ENCODE results near the gene FADS6.
A peak's percentile ranks its signal among the peaks of the same experiment; 100 is the strongest.
"Not testable (repeated sequence)": the region's sequence is repeated elsewhere in the genome, so short reads cannot be mapped to it uniquely, and the experiment has no call there.

The FADS6 gene

GRCh38 chr17:74883241-74883745 lies 10.1 kb downstream of the FADS6 start:
- no peak for DNase-seq

- DNase-seq, result no peak
Observed at GRCh38 chr17:74882517-74883240, 10.8 kb downstream of the FADS6 start.

GRCh38 chr17:74881073-74881472 lies 12.4 kb downstream of the FADS6 start:
- DNase-seq, result no peak

- DNase-seq, result no peak
Observed at GRCh38 chr17:74879308-74879707, 14.1 kb downstream of the FADS6 start.

GRCh38 chr17:74878658-74879057 lies 14.8 kb downstream of the FADS6 start:
- DNase-seq, result no peak

- no peak for DNase-seq
Observed at GRCh38 chr17:74877592-74878548, 15.6 kb downstream of the FADS6 start.

GRCh38 chr17:74875977-74876593 lies 17.3 kb downstream of the FADS6 start:
- peak; percentile 39 for DNase-seq

DNA sequence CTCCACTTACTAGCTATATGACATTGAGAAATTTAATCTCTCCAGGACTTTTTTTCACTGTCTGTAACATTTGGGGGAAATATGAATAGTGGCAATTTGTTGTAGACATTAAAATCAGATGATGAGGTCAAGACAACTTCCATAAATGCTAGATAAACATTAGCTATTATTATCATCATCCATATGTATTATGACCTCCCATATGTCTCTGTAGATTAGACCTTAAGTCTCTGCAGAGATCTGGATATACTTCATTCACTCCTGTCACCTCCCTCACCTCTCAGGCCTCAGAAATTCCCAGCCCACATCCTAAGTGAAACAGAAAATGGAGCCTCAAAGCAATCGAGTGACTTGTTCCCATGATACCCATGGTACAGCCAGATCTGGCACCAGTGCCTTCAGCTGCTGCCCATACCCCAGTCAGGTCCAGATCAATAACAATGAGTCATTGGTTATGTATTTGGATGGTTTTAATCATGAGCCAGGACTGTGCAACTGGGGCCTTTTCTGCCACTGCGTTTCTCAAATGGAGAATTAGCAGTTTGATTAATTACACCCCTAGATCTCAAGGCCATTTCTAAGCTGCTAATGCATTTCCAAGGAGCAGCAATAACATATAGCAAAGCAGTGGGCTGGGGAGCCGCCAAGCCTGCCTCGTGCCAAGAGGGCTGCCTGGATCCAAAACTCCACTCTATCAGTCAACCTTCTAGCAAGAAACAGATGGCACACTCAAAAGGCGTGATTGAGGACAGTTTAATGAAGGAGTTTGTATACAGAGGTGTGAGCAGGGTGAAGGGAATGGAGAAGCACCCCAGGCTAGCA lies 18.1 kb downstream of the FADS6 start:
- no peak for DNase-seq

DNA sequence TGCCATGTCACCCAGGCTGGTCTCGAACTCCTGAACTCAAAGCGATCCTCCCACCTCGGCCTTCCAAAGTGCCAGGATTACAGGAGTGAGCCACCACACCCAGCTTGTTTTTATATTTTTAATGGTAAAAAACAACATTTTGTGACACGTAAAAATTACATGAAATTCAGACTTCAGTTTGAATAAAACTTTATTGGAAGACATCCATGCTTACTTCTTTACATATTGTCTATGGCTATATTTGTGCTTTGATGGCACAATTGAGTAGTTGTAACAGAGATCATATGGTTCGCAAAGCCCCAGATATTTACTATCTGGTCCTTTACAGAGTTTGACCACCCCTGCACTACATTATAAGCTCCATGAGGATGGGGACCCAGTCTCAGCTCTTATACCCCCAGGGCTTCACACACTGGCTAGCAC lies 18.8 kb downstream of the FADS6 start:
- no peak for DNase-seq

- peak; percentile 77 for DNase-seq
Observed at GRCh38 chr17:74873874-74874614, 19.4 kb downstream of the FADS6 start.

- peak; percentile 100 for DNase-seq
Observed at GRCh38 chr17:74873037-74873873, 20.2 kb downstream of the FADS6 start.

DNA sequence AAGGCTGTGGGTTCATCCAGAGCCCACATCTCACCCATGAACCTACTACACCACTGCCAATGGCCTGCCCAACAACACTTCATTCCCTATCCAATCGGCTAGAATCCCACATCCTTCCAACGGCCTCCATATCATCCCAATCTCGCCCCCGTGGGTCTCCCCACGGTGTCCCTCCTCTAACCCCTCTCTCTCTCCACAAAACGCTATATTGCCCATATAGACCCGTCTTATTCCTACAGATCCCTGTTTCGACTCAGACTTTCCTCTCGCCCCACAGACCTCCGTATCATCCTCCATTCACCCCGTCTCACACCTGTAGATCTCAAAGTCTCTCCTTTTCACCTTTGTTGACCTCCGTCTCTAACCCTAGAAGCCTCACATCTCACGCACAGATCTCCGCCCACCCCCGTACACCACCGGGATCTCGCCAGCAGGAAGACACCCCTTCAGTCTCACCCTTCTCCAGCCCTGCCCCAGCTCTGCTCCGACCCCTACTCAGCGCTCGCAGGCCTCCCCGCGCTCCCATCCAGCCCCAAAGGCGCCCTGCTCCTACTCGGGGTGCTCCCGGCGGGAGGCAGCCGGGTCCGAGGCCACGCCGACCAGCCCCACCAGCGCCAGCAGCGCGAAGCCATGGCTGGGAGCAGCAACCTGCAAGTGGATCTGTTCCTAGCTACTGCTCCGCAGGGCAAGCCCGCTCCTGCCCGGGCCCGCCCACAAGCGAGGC lies 21.0 kb downstream of the FADS6 start, which contains the start of gene FDXR:
TSS of gene FDXR (minus strand) at position 682 of the 724 bp plus-strand sequence. CDS start at position 632, 50 bp downstream.
- no peak for DNase-seq

DNA sequence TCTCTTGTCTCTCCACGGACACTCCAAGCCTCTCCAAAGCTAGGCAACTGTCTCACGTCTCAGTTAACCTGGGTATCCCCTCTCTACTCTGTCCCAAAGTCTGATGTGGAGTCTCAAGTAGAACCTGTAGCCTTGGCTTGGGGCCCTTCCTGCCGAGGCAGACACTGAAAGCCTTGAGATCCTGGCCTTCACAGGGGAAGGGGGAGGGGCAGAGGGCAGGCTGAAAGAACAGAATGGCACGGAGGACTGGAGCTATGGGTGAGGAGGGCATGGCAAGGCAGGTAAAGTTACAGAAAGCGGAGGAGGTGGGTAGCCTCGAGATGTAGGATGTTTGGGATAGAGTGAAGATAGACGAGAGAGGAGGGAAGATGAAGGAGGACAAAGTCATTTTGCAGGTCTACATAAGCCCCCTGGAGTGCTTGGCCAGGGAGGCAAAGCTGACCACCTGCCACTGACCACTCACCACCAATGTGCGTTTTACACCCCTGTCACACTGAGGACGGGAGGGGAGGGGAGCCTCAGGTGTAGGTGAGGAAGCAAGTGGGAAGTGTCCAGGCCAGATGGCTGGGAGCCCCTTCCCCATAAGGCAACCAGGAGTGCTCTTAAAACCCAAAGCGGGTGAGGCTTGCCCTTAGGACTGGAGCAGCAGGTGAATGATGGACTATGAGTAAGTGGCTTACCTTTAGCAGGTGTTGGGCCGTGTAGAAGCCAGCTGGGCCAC lies 21.9 kb downstream of the FADS6 start:
- no peak for DNase-seq

GRCh38 chr17:74870512-74870911 lies 22.9 kb downstream of the FADS6 start:
- no peak for DNase-seq

DNA sequence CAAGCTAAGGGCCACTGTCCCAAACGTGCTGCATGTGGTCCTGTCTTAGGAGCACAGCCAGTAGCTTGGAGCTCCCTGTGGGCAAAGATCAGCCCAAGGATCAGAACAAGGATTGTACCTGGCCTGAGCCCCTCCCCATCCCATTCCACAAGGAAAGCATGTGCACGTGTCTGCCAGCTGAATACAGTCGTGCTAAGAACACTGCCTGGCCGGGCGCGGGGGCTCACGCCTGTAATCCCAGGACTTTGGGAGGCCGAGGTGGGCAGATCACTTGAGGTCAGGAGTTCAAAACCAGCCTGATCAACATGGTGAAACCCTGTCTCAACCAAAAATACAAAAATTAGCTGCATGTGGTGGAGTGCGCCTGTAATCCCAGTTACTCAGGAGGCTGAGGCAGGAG lies 23.4 kb downstream of the FADS6 start:
- DNase-seq, result not testable (repeated sequence)

DNA sequence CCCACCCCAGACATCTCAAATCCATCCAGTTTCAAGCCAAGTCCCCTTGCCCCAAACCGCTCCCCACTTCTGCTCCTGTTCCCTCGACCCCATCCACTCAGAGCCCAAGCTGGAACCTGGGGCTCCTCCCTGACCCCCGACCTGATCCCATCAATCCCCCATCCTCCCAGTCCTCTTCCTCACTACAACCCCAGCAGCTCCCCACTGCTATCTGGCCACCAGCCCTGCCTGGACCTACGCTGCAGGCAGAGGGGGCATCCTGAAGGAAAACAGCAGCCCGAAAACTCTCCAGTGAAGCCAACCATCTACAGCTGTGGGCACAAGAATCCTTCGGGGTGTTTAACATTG lies 24.6 kb downstream of the FADS6 start:
- DNase-seq, result no peak

DNA sequence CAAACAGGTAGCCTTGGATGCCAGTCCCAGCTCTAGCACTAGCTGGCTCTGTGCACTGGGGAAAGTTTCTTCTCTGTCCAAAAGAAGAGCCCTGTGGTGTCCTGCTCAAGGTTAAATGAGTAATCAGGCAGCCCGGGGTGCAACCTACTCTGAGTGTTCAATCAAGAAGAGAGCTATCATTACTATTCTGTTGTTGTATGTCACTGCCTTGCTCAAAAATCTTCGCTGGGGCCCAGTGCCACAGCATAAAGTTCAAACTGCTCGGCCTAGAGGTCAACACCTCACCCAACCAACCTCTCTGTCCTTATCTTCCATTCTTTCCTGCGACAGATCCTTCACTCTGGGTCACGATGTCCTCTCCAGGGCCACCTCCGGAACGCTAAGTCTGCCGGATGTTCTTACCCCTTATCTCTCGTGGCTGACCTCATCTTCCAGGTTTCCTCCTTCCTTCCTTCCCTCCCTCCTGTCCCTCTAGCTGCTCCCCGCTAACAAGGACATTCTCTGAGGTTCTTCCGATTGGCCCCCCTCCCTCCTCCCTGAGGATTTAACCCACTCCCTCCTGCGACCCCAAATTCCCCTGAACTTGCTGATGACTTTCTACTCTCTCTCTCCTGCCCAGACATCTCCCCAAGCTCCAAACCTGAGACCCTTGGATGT lies 25.1 kb downstream of the FADS6 start:
- peak; percentile 45 for DNase-seq

- no peak for DNase-seq
Observed at GRCh38 chr17:74866198-74866835, 27.1 kb downstream of the FADS6 start.

Measured in OCI-M1 (cell line).